Right hindlimb (tissue), 1 donor: ENCODE results near the gene KMT2C.
"Not testable (repeated sequence)": the region's sequence is repeated elsewhere in the genome, so short reads cannot be mapped to it uniquely, and the experiment has no call there.

Experiments used
- DNase-seq: peaks from one replicate; pipeline ENCODE4 v3.0.0-alpha.2; 2018

Gene KMT2C

DNA sequence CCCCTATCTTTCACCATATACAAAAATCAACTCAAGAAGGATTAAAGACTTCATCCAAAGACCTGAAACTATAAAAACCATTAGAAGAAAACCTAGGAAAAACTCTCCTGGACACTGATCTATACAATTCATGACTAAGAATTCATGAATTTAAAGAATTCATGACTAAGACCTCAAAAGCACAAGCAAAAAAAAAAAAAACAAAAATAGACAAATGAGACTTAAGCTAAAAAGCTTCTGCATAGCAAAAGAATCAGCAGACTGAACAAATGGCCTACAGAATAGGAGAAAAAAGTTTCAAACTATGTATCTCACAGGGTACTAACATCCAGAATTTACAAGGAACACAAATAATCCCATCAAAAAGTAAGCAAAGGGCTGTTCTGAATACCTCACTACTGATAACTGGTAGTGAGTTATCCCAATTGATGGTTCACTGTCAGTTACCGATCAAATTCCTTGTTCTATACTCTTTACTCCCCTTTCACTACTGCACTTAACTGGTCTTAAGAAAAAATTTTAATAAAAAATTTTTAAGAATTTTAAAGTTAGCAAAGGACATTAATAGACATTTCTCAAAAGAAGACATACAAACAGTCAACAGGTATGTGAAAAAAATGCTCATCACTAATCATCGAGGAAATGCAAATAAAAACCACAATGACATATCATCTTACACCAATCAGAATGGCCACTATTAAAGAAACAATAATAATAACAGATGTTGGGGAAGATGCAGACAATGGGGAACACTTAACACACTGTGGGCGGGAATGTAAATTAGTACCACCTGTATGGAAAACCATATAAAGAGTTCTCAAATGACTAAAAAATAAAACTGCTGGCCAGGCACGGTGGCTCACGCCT, 33.2 kb downstream of the KMT2C start:
- DNase-seq = no peak

- no peak for DNase-seq
Observed at GRCh38 chr7:152399344-152399743, 36.5 kb downstream of the KMT2C start.

GRCh38 chr7:152395112-152395511, 40.7 kb downstream of the KMT2C start:
- DNase-seq = no peak

- DNase-seq = not testable (repeated sequence)
Observed at GRCh38 chr7:152394214-152394613, 41.6 kb downstream of the KMT2C start.

DNA sequence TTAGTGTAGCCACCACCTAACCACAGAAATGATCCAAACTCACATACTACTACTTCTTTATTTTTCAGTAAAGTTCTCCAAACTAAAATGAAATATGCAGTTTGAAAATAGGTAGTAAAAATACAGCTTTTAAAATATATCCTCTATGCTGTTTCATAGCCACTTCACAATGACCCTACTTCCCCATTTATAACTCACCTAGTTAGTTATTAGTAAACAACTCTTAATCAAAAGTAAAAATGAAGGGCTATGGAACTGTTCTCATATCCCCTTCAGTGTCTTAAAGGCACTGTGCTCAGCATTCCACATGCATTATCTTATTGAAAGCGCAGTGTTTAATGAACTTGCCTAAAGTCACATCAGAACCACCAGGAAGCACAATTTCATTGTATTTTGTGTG, 43.5 kb downstream of the KMT2C start:
- no peak for DNase-seq

DNA sequence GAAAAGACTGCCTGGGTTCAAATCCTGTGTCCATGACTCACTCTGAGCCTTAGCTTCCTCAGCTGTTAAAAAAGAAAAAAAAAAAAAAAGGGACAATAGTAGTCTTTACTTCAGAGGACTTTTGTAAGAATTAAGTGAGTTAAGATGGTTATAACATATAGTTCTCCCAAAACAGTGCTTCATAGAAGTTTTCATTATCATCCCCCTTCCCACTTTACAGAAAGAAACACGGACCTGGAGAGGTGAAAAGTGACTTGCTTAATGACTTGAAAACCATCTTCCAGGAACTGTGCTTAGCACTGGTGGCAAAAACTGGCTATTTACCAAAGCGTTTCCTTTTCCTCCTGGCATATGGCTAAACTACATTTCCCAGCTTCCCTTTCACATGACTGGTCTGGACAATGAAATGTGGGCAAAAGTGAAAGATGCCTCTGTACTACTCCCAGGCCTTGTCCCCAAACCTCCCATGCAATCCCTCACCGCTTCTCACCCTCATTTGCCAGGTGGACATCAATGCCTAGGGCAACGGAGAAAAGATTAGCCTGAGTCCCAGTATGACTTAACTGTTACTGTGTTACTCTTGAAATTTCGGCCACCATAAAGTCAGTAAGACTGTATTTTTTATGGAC, 49.6 kb downstream of the KMT2C start:
- DNase-seq = not testable (repeated sequence)

GRCh38 chr7:152384235-152385200, 51.3 kb downstream of the KMT2C start:
- not testable (repeated sequence) for DNase-seq

GRCh38 chr7:152383341-152384234, 52.2 kb downstream of the KMT2C start:
- no peak for DNase-seq

- no peak for DNase-seq
Observed at GRCh38 chr7:152382244-152382643, 53.6 kb downstream of the KMT2C start.

GRCh38 chr7:152380931-152381578, 54.7 kb downstream of the KMT2C start:
- DNase-seq = not testable (repeated sequence)

DNA sequence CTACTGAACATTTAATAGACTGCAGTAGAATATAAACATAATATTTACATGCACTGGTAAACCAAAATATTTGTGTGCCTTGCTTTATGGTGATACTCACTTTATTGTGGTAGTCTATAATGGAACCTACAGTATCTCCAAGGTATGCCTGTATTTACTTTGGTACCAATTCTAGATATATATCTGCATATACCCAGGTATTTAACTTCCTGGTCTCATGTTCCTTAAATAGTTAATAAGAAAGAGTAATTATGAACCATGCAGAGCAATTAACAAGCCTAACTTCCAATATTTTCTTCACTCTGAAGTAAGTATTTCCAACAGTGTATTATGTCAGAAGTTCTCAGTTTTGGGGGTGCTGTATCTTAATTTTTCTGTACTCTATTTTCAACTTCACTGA, 57.3 kb downstream of the KMT2C start:
- not testable (repeated sequence) for DNase-seq

DNA sequence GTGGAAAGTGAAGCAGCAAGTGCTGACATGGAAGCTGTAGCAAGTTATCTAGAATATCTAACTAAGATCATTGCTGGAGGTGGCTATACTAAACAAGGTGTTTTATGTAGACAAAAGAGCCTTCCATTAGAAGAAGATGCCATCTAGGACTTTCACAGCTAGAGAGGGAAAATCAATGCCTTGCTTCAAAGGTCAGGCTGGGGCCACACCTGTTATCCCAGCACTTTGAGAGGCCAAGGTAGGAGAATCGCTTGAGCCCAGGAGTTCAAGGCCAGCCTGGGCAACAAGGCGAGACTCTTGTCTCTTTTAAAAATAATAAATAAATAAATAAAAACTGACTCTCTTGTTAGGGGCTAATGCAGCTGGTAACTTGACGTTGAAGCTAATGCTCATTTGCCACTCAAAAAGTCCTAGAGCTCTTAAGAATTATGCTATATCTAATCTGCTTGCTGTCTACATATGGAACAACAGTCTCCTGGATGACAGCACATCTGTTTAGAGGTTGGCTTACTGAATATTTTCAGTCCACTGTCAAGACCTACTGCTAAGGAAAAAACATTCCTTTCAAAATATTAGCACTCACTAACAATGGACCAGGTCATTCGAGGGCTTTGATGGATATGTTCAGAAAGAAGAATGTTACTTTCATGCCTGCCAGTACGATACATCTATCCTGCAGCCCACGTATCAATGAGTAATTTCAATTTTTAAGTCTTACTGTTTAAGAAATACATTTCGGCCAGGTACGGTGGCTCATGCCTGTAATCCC, 58.9 kb downstream of the KMT2C start:
- DNase-seq = not testable (repeated sequence)

DNA sequence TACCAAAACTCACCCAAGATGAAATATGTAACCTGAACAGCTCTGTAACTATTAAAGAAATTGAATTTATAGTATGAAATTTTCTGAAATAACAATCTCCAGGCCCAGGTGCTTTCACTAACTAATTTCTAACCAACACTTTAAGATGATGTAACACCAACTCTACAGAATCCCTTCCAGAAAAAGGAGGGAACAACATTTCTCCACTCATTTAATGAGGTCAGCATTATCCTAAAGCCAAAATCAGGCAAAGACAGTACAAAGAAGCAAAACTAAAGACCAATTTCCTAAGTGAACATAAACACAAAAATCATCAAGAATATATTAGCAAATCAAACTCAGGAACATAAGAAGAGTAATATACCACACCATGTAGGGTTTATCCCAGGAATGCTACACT, 65.5 kb downstream of the KMT2C start:
- no peak for DNase-seq

GRCh38 chr7:152369518-152369917, 66.3 kb downstream of the KMT2C start:
- DNase-seq = no peak

DNA sequence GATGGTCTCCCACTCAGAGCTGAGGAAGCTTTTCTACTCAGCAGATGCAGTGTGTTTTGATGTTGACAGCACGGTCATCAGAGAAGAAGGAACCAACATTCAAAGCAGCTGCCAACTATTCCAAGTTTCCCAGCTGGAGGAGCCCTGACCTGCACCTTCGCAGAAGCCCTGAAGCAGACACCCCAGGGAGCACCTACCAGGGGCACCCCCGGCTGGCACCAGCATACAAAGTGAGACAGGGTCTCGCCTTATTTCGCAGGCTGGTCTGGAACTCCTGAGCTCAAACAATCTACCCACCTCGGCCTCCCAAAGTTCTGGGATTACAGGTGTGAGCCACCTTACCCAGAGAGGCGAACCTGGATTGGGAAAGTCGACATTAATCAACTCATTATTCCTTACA, 68.6 kb downstream of the KMT2C start:
- DNase-seq = no peak

- DNase-seq = no peak
Observed at GRCh38 chr7:152366662-152367061, 69.1 kb downstream of the KMT2C start.

DNA sequence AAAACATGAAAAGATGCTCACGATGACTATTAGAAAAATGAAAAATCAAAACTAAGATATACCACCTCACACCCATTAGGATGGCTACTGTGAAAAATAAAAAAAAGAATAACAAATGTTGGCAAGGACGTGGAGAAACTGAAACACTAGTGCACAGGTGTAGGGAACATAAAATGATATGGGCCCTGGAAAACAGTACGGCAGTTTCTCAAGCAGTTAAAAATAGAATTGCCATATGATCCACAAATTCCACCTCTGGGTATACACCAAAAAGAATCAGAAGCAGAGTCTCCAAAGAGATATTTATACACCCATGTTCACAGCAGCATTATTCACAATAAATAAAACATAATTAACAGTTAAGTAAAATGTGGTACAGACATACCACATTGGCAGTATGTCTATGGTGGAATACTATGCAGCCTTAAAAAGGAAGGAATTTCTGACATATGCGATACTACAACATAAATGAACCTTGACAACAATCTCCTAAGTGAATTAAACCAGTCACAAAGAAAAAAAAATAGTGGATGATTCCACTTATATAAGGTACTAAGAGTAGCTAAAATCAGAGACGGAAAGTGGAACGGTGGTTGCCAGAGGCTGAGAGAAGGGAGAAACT, 69.7 kb downstream of the KMT2C start:
- DNase-seq = no peak

- DNase-seq = no peak
Observed at GRCh38 chr7:152363798-152364197, 72.0 kb downstream of the KMT2C start.

DNA sequence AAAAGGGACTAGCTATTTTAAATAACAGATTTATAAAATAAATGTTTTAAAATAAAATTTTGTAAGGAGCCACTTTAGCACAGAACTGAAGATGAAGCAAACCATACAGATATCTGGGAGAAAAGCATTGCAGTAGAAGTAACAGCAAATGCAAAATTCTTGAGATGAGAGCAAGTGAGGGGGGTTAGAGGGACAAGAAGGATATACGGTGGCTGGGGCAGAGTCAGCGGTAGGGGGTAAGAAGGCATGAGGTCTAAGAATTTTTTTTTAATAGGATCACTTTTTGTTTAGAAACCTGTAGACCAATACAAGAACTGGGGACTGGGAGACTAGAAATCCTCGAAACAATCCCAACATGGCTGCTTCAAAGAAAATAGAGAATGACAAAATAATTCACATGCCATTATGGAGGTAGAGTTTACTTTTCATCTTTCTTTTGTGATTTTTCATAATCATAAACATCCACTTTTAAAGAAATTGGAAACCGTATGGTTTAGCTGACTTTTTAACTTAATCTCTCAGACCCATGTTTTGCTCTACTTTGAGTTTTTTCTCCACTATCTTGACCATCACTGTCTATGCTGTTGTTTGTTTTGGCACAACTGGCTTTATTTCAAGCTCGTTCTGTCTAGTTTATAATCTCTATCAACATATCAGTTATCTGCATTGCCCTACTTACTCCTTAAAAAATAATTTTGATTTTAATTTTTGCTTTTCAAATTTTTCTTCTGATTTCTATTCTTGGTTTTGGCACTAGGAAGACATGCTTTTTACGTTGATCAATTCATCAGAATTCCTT, 73.5 kb downstream of the KMT2C start:
- no peak for DNase-seq
